Measurements from ENCODE around the gene TRIM69.

- TF ChIP-seq GABPA (IDR thresholded peaks at IDR 0.05; ENCODE audit: low read depth) (no peak), CTCF (IDR thresholded peaks at IDR 0.05; ENCODE audit: insufficient read depth, low read length) (no peak), REST (IDR thresholded peaks at IDR 0.05; ENCODE audit: insufficient replicate concordance, low read depth) (no peak)
These were observed 29.9 kb upstream of the TRIM69 start for GRCh38 chr15:44706401-44706800.
